ENCODE data around the gene SLC12A6.

The SLC12A6 gene

DNA sequence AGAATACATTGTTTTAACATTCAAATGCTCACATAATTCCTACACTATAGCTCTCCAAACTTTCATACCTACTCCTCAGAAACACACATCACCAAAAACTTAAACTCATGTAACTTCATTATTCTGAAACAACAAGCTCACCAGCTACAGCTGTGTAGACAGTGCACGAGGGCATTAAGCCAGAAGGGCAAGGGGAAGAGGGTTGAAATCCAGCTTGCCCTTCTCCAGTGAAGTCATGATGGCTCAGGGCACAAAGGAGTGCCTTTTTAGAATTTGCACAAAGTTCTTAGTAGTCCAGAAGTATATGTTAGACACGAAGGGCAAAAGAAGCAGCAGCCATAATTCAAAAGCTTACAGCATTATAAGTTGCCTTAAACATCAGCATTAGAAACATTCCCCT lies 8.6 kb downstream of the SLC12A6 start:
- DNase-seq: no peak

DNA sequence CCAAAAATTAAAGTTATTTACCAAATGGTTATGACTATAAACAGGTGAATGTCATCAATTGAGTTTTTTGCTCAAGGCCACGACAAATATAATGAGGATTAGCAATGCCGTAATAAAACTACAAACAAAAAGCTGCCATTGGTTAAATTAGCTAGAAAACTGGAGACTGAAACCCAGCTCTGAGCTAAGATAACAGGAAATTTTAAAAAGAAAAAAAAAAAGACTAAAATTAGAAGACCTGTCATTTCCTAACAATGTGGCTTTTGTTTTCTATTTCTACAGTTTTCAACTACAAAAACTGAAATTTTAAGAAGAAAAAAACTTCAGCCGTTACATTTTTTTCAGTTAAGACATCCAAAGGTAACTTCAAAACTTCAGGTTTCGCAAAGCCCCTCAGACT lies 9.7 kb downstream of the SLC12A6 start:
- no peak for DNase-seq

DNA sequence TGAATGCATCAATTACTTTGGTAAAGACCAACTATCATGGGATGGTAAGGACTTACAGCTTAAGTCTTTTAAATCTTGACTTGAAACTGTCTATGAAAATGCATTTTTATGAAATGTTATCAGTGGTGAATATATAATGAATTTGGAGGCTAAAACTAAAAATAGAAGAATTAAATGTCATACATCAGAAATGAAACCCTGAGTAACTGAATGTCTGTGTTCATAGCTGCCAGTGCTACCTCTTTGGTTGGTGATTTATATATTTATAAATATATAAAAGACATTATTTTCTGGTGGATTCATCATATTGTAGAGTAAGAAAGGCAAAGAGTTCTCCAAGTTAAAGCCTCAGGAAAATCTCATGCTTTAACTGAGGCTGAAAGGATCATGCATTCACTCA lies 12.2 kb downstream of the SLC12A6 start:
- DNase-seq: no peak

DNA sequence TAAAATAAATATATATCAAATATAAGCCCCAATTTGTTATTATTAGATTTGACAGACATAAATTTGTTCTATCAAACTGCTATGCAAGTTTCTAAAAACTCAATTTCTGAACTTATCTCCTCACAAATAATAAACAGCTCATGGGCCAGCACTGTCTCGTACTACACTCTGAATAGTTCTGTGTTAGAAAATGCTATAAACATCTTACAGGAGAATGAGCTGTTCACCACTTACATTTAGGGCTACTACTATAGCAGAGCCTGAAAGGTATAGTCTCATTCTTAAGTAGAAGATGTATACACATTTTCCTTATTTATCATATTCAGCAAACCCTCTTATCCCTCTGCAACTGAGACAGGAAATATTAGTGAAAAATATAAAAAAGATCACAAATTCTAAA lies 12.6 kb downstream of the SLC12A6 start:
- no peak for DNase-seq

DNA sequence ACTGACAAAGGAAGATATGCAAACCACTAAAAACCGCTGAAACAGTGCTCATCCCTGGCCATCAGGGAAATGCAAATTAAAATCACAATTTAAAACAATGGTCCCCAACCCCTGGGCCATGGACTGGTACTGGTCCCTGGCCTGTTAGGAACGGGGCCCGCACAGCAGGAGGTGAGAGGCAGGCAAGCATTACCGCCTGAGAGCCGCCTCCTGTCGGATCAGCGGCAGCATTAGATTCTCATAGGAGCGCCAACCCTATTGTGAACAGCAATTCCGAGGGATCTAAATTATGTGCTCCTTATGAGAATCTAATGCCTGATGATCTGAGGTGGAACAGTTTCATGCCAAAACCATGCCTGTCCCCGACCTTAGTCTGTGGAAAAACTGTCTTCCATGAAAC lies 14.4 kb downstream of the SLC12A6 start:
- no peak for DNase-seq

DNA sequence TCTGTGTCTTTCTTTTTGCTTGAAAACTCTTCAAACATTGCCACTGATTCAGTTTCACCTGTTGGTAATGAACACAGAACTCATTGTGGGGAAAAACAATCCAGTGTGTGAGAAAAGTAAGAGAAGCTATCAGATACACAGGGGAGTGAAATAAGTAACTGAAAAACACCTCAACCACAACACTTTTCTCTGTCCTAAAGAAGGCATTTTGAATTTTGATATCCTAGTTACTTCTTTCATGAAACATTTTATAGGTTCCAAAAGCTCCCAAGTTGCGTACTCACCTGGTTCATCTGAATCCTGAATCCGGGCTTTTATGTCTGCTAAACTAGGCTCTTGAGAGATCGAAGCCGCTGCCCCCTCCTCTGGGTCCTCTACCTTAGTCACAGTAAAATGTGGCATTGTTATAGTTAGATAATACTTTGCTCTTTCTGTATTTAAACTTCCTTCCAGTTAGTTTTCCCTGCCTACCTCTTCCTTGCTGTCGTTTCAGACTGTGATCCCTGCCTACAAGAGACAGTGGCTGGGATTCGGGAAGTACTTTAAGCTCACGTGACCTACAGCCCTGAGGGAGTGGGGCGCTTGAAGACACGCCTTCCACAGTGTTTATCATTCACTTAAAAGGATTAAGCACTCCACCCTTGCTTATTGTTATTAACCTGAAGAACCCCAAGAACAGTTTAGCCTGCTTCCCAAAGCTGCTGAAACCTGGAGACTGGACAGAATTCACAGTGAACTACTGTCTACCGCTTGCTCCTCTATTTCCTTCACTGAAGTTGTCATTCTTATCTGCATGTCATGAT lies 19.1 kb downstream of the SLC12A6 start:
- DNase-seq: peak; percentile 67

DNA sequence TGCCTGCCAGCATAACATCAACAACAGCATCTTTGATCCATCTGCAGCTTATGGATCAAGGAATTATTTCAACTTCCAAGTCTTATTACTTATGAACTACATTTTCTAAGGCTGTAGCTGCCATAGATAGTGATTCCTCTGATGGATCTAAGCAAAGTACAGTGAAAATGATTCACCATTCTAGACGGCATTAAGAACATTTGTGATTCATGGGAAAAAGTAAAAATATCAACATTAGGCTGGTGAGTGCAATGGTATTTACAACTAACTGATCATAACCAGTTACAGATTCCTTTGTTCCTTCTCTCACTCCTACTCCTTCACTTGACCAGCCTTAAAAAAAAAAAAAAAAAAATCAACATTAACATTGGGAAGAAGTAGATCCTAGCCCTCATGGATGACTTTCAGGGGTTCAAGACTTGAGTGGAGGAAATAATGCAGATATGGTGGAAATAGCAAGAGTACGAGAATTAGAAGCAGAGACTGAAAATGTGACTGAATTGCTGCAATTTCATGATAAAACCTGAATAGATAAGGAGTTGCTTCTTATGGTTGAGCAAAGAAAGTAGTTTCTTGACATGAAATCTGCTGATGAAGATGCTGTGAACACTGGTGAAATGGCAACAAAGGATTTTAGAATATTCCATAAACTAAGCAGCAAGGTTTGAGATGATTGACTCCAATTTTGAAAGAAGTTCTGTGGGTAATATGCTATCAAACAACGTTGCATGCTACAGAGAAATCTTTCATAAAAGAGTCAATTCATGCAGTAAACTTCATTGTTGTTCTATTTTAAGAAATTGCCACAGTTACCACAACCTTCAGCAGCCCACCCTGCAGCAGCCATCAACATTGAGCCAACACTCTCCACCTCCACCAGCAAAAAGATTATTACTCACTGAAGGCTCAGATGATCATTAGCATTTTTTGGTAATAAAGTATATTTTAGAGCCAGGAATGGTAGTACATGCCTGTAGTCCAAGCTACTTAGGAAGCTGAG lies 22.8 kb downstream of the SLC12A6 start:
- no peak for DNase-seq

DNA sequence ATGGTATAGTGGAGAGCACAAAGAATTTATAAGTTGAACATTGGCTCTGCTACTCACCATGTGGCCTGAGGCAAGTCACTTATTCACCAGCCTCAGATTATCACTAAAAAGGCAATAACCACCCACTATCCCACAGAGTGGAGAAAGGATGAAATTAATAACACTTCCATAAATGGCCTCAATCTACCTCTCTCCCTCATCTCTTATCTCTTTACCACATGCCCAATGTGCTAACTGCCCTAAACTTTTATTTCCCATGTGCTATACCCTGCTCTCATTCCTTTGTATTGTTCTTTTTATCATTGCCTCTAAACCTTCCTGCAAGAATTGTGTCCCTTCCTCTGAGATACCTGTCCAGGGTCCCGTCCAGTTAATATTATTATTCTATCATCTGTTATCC lies 26.0 kb downstream of the SLC12A6 start:
- DNase-seq: no peak

DNA sequence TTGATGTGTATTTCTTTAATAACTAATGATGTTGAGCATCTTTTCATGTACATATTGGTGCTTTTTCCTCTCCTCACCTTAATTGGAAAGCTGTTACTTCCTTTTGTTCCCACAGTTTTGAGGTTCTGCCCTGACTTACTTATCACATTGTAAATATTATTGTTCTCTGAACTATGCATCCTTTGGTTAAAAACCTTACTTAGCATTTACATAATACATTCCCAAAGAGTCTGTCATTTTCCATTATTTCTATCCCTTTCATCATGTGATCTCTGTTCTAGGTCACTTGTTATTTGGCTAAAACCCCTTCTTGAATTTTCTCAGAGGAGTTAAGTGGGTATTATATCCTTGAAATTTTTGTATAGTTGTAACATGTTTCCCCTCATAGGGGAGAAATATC lies 33.0 kb downstream of the SLC12A6 start:
- peak; percentile 40 for DNase-seq

DNA sequence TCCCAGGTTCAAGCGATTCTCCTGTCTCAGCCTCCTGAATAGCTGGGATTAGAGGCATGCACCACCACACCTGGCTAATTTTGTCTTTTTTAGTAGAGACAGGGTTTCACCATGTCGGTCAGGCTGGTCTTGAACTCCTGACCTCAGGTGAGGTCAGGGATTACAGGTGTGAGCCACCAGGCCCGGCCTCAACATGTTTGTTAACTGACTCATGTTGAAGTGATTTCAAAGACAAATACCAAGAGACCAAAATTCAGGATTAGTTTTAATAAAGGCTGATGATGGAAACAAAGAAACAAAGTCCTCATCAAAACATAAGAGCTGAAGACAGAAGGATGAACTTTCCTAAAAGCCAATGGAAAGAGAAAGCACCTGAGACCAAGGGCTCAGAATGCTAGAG lies 36.5 kb downstream of the SLC12A6 start:
- no peak for DNase-seq

DNA sequence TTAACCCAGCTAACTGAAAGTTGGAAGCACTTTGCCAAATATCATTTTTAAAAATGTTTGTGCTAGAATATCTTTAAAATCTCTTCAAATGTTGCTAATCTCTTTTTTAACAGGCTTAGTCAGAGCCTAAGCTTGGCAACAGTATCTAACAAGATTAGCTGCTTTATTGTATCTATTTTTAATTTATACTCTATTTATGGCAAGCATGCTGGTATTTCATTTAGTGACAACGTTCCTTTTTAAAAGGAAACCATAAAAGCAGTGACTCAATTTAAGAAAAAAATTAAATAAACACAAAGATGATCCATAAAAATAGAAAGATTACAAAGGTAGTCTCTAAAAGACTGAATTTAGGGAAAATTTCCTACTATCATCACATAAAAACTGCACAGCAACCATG lies 40.5 kb downstream of the SLC12A6 start:
- no peak for DNase-seq

DNA sequence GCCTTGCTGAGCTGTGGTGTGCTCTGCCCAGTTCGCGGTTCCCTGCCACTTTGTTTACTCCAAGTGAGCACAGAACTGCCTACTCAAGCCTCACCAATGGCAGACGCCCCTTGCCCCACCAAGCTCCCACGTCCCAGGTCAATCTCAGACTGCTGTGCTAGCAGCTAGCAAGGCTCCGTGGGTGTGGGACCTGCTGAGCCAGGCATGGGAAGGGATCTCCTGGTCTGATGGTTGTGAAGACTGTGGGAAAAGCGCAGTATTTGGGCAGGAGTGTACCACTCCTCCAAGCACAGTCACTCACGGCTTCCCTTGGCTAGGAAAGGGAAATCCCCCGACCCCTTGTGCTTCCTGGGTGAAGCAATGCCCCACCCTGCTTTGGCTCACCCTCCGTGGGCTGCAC lies 45.0 kb downstream of the SLC12A6 start:
- no peak for DNase-seq

DNA sequence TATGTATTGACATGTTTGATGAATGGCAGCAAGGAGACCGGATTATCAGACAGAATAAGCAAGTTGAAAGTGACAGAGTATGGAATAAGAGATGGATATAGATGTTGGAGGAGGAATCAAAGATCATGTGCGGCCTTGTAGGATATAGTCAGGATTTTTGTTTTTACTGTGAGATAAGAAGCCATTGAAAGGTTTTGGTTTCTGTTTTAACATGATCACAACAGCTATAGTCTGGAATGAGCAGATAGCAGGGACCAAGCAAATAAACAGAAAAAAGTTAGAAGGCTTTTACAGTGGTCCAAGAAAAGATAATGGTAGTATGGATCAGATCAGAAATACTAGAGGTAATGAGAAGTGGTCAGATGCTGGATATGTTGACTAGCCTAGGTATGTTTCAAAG lies 52.6 kb downstream of the SLC12A6 start:
- DNase-seq: no peak

DNA sequence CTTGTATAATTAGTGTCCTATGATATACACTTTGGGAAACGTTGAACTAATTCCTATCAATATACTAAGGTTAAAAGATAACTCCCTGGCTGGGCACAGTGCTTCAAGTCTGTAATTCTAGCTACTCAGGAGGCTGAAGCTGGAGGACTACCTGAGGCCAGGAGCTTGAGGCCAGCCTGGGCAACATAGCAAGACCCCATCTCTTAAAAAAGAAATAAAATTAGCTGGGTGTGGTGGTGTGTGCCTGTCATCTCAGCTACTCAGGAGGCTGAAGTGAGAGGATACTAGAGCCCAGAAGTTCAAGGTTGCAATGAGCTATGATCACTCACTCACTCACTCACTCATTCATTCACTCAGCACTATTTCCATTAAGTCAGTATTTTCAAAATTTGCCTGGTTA lies 55.2 kb downstream of the SLC12A6 start:
- DNase-seq: no peak

DNA sequence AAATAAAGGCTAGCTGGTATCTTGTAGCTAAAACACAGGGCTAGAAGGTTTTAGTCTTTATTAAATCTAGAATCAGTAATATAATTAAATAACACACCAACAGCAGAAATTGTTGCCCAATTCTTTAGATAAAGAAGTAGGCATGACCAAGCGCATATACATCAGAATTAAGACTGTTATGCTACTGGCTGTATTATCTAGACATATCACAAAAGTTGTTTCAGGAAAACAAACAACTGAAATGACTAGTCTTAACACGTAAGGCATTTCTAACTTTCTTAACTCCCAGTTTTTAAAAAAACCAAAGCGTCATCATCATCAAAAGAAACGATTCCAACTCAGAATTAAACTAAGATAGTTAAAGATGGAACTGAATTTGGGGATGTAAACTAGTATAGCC lies 57.4 kb downstream of the SLC12A6 start:
- no peak for DNase-seq

DNA sequence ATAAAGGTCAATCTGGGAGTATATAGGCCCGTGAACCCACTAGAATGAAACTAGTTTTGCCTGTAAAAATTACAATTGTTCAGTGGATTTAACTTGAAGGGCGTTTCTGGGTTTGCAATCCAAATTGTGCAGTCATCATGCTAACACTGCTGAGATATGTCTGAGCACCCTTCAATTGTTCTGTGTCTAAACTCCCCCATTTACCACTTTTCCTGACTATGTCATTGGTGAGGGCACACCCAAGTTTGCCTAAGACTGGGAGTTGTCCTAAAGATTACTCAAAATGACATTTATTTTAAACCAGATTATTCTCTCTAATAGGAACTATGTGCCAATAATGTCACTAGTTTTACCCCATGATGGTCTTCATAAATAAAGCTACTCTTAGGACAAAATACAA lies 58.2 kb downstream of the SLC12A6 start:
- DNase-seq: no peak

DNA sequence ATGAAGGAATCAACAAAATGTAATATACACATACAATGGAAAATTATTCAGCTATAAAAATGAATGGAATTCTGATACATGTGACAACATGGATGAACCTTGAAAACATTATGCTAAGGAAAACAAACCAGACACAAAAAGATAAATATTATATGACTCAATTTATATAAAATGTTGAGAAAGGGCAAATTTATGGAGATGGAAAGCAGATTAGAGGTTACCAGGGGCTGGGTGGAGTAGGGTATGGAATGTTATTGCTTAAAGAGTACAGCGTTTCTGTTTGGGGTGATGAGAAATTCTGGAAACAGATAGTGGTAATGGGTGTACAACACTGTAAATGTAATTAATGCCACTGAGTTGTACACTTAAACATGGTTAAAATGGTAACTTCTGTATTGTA lies 61.9 kb downstream of the SLC12A6 start:
- no peak for DNase-seq

DNA sequence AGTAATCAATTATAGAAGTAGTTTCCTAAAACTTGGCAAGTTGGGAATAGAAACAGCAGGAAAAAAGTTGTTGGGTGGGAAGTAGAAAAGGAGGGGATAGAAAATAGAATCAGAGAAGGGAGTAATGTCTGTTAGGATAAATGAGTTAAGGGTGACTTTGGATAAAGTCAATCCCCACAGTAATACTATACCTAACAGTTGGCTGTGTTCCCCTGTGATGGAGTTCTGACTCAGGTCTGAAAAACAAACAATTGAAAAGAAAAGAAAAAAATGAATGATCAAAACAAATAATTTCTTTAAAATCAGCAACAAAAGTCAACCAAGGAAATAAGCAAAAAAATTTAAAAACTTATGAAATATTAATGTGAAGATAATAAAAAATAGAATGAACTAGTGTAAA lies 62.4 kb downstream of the SLC12A6 start:
- no peak for DNase-seq

DNA sequence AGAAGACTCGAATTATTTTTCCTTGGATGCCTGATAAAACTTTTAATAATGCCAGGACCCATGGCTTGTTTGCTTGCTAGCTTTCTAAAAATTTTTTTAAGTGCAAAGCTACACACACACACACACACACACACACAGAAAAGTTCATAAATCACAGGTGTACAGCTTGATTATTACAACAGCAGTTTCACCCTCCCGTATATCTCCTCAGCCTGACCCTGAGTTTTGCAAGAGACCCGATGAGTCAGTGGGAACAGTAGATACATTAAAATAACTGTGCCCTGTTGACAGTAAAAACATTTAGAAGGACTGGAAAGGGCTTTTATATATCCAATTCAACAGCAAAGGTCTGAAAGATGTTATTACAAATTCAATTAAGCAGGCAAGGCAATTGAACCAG lies 66.1 kb downstream of the SLC12A6 start:
- peak; percentile 64 for DNase-seq

DNA sequence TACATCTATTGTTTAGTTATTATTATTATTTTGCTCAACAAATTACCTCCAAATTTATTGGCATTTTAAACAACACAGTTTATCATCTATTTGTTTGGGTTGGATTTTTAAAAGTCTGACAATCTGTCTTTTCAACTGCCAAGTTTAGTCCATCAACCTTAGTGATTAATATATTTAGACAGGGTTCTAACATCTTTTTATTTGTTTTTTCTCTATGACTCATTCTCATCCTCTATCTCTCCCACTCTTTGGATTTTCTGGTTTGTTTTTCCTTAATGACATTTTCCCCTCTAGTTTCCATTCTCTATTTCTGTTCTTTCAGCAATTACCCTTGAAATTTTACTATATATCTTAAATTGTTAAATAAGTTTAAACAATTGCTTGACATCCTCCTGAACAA lies 70.8 kb downstream of the SLC12A6 start:
- no peak for DNase-seq

DNA sequence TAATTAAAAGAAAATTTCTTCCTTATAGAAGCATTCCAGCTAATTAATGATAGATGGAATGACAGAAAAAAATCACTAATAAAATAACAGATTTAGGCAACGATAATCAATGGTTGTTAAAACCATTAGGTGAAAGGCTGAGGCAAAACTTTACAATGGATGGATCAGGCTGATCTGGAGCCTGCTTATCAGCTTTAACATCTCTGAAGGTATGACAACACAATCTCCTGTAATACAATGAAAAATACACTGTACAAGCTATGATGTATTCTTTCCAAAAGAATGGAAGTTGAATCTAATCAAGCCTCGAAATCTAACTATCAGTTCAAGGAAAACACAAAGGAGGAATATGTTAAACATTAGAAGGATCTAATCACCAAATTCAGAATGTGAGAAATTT lies 73.5 kb downstream of the SLC12A6 start:
- no peak for DNase-seq

DNA sequence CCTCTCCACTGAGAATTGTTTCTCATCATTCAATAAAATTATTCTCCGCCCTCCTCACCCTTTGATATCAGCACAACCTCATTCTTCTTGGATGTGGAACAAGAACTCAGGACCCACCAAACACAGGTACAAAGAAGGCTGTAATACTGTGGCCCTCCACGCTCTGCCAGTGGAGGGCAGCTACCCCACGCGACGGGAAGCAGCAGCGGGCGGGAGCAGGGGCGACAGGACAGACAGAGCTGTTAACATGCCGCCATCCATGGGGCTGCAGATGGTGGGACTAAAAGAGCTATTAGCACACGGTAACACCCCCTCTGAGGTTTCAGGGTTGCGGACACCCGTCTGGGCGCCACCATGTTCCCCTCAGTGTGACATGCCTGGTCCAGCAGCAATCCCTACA lies 75.2 kb downstream of the SLC12A6 start:
- no peak for DNase-seq

DNA sequence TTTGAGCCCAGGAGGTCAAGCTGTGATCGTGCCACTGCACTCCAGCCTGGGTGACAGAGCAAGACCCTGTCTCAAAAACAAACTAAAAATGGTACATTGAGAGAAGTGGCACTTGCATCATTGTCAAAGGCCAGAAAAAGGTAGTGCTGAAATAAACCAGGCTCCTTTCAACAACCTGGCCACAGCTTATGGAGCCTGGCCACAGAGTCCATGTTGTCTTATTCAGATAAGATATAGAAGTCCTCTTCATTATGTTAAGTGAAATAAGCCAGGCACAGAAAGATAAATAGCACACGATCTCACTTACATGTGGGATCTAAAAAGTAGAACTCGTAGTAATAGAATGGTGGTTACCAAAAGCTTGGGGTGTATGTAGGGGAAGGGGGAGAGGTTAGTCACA lies 78.0 kb downstream of the SLC12A6 start:
- DNase-seq: no peak

DNA sequence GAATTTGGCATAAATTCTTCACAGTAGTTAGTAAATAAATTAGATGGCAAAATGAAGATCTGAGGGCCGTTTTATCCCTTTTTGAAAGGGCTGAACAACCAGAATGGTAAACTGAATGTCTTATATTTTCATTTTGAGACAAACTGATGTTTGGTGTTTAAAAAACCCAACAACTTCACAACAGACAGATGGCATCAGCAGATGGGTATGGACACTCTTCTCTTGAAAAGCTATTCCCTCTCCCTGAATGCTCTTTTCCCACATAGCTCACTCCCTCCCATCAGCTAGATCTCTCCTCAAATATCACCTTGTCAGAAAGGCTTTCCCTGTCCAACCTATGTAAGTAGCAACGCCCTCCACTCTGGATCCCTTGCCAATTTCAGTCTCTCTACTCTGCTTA lies 79.4 kb downstream of the SLC12A6 start:
- no peak for DNase-seq
